HG02973 (cell line): ENCODE measurements around the gene ARHGAP24.
A peak's percentile ranks its signal among the peaks of the same experiment; 100 is the strongest.
"Not testable (repeated sequence)": the region's sequence is repeated elsewhere in the genome, so short reads cannot be mapped to it uniquely, and the experiment has no call there.

Experiments
- ATAC-seq: cut with Tn5 transposase; IDR thresholded peaks from one replicate; pipeline ENCODE4 v1.9.1; 2021; ENCODE audit warnings: moderate library complexity; ENCODE audit not compliant: unreplicated experiment

The ARHGAP24 gene

DNA sequence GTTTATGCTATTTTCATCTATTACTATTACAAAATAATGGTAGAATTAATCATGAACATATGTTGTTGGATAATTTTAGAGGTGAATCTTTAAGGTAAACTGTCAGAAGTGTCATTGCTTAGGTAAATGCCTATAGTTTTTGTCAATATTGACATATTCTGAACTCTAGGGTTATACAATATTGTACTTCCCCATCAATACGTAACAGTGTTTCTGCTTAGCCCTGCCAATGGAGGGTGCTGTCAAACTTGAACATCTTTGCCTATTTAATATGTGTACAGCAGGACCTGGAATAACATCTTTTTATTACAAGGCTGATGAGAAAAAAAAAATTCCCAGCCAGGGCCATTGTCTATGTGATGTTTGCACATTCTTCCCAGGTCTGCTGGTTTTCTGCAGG, 40.8 kb downstream of the ARHGAP24 start:
- no peak for ATAC-seq

DNA sequence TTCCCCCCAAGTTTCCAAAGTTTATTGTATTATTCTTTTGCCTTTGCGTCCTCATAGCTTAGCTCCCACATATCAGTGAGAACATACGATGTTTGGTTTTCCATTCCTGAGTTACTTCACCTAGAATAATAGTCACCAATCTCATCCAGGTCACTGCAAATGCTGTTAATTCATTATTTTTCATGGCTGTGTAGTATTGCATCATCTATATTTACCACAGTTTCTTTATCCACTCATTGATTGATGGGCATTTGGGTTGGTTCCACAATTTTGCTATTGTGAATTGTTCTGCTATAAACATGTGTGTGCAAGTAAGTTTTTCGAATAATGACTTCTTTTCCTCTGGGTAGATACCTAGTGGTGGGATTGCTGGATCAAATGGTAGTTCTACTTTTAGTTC, 43.6 kb downstream of the ARHGAP24 start:
- ATAC-seq, result not testable (repeated sequence)

- no peak for ATAC-seq
These were observed 46.1 kb downstream of the ARHGAP24 start for GRCh38 chr4:85520765-85521749.

GRCh38 chr4:85522277-85522676, 47.3 kb downstream of the ARHGAP24 start:
- ATAC-seq, result peak; percentile 78

DNA sequence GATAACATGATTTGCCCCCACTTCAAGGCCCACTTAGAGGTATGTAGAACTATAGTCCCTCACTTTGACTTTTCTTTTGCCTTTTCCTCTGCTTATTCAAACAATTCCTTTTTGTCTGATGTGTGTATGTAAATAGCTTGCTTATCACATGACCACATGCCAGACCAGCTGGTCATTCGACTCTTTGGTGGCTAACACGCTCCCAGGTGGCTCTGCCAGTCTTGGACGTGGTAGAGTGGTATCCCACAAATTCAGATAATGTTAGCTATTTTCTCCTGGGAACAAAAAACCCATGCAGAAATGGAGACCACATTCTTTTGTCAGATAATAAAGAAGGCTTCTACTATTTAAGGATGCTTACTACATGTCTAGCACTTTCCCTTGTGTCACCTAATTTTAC, 47.9 kb downstream of the ARHGAP24 start:
- no peak for ATAC-seq

GRCh38 chr4:85527815-85528214, 52.9 kb downstream of the ARHGAP24 start:
- ATAC-seq, result no peak

DNA sequence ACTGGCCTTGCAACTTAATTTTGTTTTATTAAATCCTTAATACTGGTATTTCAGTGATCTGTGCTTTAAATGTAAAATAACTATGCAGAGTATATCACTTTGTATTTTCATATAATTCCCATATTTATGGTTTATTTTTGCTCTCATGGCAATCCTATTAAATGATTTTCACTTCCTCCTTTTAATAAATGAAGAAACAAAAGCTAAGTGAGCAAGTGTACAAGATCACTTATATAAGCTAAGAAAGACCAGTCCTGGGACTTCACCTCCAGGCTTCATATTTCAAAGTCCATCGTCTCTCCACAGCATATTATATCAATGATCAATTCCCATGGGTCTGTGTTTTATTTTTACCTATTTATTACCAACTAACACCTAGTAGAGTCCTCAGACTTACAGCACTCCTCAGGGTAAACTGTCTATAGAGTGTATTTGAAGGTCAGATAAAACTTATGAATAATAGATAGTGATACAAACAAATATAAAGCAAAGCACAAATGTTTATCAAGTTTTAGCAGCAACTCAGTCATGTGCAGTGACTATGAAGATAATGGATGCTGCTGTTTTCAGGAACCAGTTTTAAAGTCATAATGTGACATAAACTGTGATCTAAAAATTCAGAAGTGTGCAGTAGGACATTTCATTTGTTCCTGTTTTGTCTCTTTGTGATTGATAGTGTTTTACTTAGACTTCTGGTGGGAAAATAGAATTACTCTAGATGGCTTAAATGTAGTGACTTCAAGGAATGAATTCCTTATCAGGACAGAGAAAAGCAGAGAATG, 56.8 kb downstream of the ARHGAP24 start:
- ATAC-seq, result no peak

DNA sequence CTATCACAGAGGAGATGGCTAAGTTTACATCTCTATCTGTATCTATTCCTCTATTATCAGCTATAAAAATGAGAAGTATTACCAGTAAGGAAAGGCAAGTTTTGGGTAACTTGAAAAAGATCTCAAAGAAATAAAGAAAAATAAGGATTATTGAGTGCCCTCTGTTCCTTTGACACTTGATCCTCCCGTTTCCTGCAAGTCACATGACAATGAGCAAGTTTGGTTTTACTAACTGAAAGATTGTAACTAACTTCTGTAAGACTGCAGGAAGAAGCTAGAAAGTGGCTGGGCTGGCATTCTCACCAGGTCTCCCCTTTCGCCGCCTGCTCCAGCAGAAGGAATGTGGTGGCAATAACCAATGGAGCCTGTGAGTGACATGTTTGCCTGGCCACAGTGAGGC, 59.2 kb downstream of the ARHGAP24 start:
- ATAC-seq, result no peak

DNA sequence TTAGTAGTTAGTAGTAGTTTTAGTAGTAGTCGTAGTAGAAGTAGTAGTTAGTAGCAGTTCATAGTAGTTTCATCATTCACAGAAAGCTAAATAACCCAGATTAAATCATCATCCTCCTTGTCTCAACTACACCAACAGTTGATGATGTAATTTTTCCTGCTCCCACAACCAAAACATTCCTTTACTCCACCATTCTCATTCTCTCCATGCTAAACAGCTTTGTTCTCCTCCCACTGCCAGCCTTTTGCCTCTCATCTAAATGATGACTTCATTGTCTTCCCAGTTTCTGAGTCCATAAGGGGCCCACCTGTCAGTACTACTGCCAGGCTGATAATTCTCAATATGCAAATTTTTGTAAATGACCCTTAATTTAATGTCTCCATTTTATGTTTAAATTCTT, 68.9 kb downstream of the ARHGAP24 start:
- no peak for ATAC-seq

DNA sequence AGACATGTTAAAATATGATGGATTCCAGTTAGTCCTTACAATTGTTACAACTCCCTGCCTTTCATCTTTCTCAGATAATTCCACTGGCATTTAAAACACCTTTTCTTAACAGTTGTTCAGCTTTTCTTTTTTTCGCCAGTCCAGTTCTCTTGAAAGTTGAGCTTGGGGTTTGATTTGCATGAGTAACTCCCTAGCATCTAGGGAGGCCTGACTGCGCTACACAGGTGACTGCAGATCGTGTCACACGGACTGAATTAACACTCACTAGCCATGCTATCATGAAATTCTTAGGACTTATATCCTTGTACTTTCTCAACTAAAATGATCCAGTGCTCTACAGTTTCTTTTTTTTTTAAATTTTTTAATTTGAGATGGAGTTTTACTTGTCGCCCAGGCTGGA, 69.8 kb downstream of the ARHGAP24 start:
- ATAC-seq, result no peak

DNA sequence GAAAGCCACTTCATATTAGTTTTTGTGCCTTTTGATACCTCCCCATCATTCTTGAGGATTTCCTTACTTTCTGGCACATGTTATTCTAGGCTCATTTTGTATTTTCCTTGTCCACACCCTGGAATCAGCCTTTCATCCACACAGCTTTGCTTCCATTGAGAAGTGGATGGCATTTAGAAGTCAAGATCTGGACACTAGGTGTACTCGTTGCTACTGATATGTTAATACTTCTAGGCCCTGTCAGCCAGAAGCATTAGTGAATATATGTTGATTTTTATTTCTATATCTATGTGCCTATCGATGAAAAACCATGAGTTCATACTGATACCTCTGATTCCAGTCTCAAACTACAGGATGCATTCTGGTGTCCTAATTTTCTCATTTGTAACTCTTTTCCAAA, 73.2 kb downstream of the ARHGAP24 start:
- ATAC-seq, result no peak

GRCh38 chr4:85548841-85549240, 73.9 kb downstream of the ARHGAP24 start:
- ATAC-seq, result no peak

DNA sequence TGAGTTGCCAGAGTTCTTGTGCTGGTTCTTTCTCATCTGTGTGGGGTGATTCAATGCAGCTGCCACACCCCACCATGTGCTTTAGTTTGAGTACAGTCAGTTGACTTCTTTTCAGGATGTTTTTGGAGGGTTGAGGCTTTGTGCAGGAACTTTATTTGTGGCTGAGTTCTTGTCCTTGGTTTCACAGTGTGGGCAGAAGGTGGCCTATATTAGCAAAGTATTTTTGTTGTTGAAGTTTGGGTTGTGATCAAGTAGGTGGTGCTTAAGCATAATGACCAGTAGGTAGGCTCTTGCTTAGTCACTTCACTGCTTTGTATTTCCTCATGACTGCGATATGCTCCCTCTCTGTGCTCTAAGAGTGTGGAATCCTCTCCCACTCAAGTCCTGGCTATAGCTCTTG, 80.3 kb downstream of the ARHGAP24 start:
- peak; percentile 22 for ATAC-seq

GRCh38 chr4:85556283-85556682, 81.3 kb downstream of the ARHGAP24 start:
- ATAC-seq, result peak; percentile 42

GRCh38 chr4:85557016-85557901, 82.3 kb downstream of the ARHGAP24 start:
- ATAC-seq, result peak; percentile 91

DNA sequence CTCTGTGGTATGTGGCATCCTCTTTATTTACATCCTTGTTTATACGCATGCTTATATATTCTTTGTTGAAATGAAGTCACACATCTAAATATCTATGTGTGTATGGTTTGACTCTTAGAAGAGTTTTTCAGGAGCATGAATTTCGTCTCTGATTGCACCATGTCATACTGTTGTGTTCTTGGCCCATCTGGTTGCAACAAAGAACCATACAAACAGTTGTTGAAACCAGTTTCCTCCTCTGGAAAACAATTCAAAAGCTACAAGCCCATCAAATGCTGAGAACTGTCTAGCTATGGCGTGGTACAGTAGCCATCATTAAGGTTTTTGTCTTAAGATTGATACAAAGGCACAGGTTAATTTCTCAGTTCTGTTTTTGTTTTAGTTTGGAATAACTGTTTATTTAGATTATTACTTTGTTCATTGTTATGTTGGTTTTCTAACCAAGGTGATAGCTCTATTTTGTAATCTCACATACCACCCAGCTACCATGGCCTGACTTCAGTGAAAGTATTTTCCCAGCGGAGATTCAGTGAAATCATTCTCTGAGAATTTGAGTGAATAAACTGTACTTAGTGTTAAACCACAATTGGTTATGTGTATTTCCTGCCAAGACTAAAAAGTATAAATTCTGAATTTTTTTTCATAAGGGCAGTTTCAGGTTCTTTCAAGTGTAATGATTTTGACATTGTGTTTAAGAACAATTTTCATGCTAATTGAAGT, 91.0 kb downstream of the ARHGAP24 start:
- no peak for ATAC-seq

DNA sequence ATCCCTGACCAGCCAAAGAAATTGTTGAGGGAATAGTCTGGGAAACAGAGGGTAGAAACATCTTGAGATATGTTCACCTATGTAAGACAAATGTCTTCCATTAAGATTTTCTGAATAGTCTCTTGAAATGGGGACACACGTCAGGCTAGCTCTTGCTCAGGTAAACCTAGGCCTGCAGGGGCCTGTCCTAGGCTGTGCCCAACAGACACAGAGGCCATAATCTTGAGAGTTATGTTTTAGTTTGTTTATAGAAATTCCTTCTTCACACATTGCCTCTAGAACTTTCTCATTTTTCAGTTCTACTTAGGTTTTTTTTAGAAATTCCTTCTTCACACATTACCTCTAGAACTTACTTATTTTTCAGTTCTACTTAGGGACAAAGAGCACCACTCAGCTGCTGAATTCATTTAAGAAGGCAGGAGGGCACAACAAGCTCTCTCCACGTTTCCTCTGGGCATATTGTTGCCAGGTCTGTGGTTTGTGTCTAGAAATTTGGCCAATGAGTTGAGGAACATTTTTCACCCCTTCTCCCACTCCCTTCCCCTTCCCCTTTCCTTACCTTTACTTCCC, 94.9 kb downstream of the ARHGAP24 start:
- peak; percentile 57 for ATAC-seq

DNA sequence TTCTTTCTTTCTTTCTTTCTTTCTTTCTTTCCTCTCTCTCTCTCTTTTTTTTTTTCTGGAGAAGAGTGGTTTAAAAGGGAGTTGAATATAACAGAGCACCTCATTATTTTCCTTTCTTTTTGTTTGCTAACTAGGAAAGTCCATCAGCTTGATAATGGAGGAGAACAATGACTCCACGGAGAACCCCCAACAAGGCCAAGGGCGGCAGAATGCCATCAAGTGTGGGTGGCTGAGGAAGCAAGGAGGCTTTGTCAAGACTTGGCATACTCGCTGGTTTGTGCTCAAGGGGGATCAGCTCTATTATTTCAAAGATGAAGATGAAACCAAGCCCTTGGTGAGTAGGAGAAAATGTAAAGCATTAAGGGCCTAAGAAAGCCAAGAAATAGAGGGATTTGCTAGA, 95.4 kb downstream of the ARHGAP24 start:
- ATAC-seq, result no peak

DNA sequence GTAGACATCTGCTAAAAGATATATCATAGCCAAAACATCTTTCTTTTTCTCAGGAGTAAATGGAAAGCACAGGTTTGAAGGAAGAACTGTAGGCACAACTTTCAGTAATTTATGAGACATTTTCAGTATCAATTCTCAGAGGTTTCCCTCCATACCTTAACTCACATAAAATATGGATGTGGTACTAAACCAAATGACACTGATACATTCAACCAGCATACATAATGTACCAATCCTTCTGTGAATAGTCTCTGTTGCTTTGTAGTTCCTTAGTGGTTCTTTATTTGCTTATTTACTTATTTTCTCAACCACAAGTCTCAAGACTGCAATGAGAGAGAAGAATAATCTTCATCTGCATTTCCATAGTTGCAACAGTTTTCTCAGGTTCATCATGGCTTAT, 96.1 kb downstream of the ARHGAP24 start:
- ATAC-seq, result no peak

DNA sequence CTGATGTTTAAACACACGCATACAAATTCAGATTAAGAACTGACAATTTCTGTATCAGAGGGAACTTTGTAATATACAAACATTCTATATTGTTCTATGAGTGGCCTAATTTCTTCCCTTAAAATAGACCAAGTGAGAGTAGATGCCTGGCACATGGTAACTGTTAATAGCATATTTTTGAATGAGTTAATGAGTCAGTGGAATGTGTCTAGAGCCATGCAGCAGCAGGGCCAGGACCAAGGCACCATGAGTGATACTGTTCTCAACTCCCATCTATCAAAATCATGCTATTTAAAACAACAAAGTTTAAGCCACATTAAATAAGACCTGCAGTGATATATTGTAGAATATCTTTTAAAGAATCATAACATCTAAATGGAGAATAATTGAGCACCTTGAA, 98.3 kb downstream of the ARHGAP24 start:
- no peak for ATAC-seq
